Endothelial cell of umbilical vein (primary cell): ENCODE results near the gene FOXO6.

ENCODE experiments used
- EZH2 ChIP-seq: IDR thresholded peaks from 2 replicates; pipeline ENCODE4 v1.6.1; 2012; ENCODE audit warnings: borderline replicate concordance, low read depth, mild to moderate bottlenecking, moderate library complexity, low read length, inconsistent platforms; ENCODE audit not compliant: severe bottlenecking
- POLR2AphosphoS5 ChIP-seq: IDR thresholded peaks from 2 replicates; pipeline ENCODE4 v1.6.1; 2012; ENCODE audit warnings: low read depth, mild to moderate bottlenecking, control low read depth, low read length, moderate library complexity; ENCODE audit not compliant: insufficient read depth

DNA sequence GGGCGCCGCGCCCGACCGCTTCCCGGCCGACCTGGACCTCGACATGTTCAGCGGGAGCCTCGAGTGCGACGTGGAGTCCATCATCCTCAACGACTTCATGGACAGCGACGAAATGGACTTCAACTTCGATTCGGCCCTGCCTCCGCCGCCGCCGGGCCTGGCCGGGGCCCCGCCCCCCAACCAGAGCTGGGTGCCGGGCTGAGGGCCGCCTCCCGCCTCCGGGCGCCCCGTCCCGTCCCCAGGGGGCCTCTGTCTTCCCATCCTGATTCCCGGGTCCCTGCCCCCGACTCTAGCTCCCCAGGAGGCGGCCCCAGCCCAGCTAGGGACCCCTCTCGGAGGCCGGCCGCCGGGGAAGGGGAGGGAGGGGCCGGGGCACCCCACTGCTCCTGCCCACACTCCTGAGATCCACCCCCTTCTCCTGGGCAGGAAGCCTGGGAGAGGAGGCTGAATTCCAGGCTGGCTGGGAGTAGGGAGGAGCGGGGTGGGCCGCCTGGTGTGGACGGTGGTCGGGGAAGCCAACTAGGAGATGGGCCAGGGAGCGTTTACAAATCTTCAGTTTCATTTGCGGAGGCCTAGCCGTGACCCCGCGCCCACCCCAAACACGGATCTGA lies 21.4 kb downstream of the FOXO6 start:
- TF ChIP-seq POLR2AphosphoS5, result no peak
- no peak for TF ChIP-seq EZH2
